ENCODE results near the gene MYH15. TPM values are rescaled to one million over a fixed set of nuclear protein-coding genes. Genes with fewer than 3 reads are reported as not detected.

Gene MYH15
- total and polyA plus RNA-seq, 7 donors = 0.01 to 0.67 (median 0.08) TPM

GRCh38 chr3:108391917-108392593 is 118.3 kb downstream of the MYH15 start:
- no peaks in the 10 kb centered on the region for H3K27me3 ChIP-seq (ENCODE audit: insufficient read depth in 3 of 3, low read length in 2 of 3)
- intact Hi-C loops (cut with DNase I) = no loop called here
- no peak overlapping the region for H3K27ac ChIP-seq
- H3K4me1 ChIP-seq = no peaks in the 10 kb centered on the region
- H3K9me3 ChIP-seq = no peaks in the 10 kb centered on the region
- H3K36me3 ChIP-seq (ENCODE audit: insufficient read depth in 1 of 2, low read depth in 1 of 2) = no peaks in the 10 kb centered on the region
- ATAC-seq = no peak
- no peak for DNase-seq
- 54 to 65% (median 61%) methylated on average over 3 of the region's 3 CpGs for WGBS, 3 donors
- no peak for TF ChIP-seq CTCF (IDR thresholded peaks at IDR 0.05)
- no peak overlapping the region for H3K4me3 ChIP-seq

- H3K9me3 ChIP-seq = no peaks in the 10 kb centered on the region
- no peak overlapping the region for H3K4me3 ChIP-seq
- no peaks in the 10 kb centered on the region for H3K36me3 ChIP-seq (ENCODE audit: insufficient read depth in 1 of 2, low read depth in 1 of 2)
- 55 to 77% (median 57%) methylated on average over 1 of the region's 1 CpG for WGBS, 3 donors
- TF ChIP-seq CTCF (IDR thresholded peaks at IDR 0.05) = no peak
- H3K27me3 ChIP-seq (ENCODE audit: insufficient read depth in 3 of 3, low read length in 2 of 3) = no peaks in the 10 kb centered on the region
- intact Hi-C loops (cut with DNase I) = no loop called here
- DNase-seq = no peak
- H3K4me1 ChIP-seq = no peaks in the 10 kb centered on the region
- ATAC-seq = no peak
- H3K27ac ChIP-seq = no peak overlapping the region
Observed at GRCh38 chr3:108389372-108389771, 121.0 kb downstream of the MYH15 start.

- Histone ChIP-seq H3K4me3 (no peak overlapping the region), H3K9me3 (no peaks in the 10 kb centered on the region), H3K27ac (no peak overlapping the region), H3K36me3 (ENCODE audit: insufficient read depth in 1 of 2, low read depth in 1 of 2) (no peaks in the 10 kb centered on the region), H3K27me3 (ENCODE audit: insufficient read depth in 3 of 3, low read length in 2 of 3) (no peaks in the 10 kb centered on the region), H3K4me1 (no peaks in the 10 kb centered on the region)
- DNase-seq (no peak), ATAC-seq (no peak)
- TF ChIP-seq CTCF (IDR thresholded peaks at IDR 0.05) = no peak
- WGBS, 3 donors = 41 to 57% (median 48%) methylated on average over 12 of the region's 12 CpGs
- intact Hi-C loops (cut with DNase I) = no loop called here
Observed at GRCh38 chr3:108388136-108389132, 122.0 kb downstream of the MYH15 start.

- WGBS, 3 donors = 99 to 100% (median 100%) methylated on average over 1 of the region's 1 CpG
- no peak for TF ChIP-seq CTCF (IDR thresholded peaks at IDR 0.05)
- no peak overlapping the region for H3K4me3 ChIP-seq
- DNase-seq (no peak), ATAC-seq (no peak)
- intact Hi-C loops (cut with DNase I) = no loop called here
- no peaks in the 10 kb centered on the region for H3K36me3 ChIP-seq (ENCODE audit: insufficient read depth in 1 of 2, low read depth in 1 of 2)
- H3K9me3 ChIP-seq = no peaks in the 10 kb centered on the region
- no peak overlapping the region for H3K27ac ChIP-seq
- no peaks in the 10 kb centered on the region for H3K4me1 ChIP-seq
- no peaks in the 10 kb centered on the region for H3K27me3 ChIP-seq (ENCODE audit: insufficient read depth in 3 of 3, low read length in 2 of 3)
Observed at GRCh38 chr3:108387063-108387462, 123.3 kb downstream of the MYH15 start.

Data from psoas muscle (tissue), 8 donors.